GDM1 (cell line): ENCODE measurements around the gene SSUH2.
"Not testable (repeated sequence)": the region's sequence is repeated elsewhere in the genome, so short reads cannot be mapped to it uniquely, and the experiment has no call there.

ENCODE experiments used
- DNase-seq: peaks from one replicate; lab custom pipeline; 2025; lab: John Stamatoyannopoulos, UW

Gene SSUH2, protein sequence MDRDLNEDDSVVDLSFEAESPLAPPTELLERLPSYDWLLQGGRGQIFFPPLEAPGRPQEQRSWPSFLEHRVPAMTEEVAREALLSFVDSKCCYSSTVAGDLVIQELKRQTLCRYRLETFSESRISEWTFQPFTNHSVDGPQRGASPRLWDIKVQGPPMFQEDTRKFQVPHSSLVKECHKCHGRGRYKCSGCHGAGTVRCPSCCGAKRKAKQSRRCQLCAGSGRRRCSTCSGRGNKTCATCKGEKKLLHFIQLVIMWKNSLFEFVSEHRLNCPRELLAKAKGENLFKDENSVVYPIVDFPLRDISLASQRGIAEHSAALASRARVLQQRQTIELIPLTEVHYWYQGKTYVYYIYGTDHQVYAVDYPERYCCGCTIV

GRCh38 chr3:8644748-8645390 is at the start of gene SSUH2:
Gene SSUH2, minus strand, starts transcription at chr3:8644798. Its CDS starts 40 bp downstream, at chr3:8644758.
- DNase-seq, result no peak

GRCh38 chr3:8691295-8691694 is 46.7 kb upstream of the SSUH2 start:
- DNase-seq, result not testable (repeated sequence)

GRCh38 chr3:8684992-8685391 is 40.4 kb upstream of the SSUH2 start:
- DNase-seq, result not testable (repeated sequence)

DNA sequence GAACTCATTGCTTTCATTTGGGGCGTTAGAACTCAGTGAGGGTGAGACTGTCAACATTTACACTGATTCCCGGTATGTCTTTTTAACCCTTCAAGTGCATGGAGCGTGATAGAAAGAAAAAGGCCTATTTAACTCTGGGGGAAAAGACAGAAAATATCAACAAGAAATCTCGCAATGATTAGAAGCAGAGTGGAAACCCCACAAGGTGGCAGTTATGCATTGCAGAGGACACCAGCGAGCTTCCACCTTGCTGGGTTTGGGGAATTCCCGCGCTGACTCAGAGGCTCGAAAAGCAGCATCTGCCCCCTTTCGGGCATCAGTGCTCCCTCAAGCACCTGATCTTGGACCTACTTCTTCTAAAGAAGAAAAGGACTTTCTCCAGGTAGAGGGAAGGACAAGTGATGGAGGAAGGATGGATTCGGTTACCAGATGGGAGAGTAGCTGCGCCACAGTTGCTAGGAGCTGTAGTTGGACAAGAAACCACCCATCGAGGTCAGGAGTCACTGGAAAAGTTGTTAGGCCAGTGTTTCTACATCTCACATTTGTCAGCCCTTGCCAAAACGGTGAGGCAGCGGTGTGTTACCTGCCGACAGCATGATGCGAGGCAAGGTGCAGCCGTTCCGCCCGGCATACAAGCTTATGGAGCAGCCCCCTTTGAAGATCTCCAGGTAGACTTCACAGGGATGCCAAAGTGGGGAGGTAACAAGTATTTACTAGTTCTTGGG is 38.4 kb upstream of the SSUH2 start:
- DNase-seq, result not testable (repeated sequence)

DNA sequence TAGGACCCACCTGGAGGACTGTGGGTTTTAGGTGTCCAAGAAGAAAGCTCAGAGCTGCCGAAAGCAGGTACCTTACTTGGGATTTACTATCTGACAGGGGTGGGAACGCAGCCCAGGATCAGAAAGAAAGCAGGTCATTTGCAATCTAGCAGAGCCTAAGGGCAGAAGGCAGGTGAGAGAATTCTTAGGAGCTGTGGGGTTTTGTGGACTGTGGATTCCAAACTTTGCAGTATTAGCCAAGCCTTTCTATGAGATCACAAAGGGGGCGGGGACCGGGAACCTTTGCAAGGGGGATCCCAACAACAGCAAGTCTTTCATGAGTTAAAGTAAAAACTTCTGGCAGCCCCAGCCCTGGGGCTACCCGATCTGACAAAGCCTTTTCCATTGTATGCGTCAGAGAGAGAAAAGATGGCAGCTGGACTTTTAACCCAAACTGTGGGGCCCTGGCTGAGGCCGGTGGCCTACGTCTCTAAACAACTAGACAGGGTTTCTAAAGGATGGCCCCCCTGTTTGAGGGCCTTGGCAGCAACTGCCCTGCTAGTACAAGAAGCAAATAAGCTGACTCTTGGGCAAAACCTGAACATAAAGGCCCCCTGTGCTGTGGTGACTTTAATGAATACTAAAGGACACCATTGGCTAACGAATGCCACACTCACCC is 37.4 kb upstream of the SSUH2 start:
- not testable (repeated sequence) for DNase-seq

DNA sequence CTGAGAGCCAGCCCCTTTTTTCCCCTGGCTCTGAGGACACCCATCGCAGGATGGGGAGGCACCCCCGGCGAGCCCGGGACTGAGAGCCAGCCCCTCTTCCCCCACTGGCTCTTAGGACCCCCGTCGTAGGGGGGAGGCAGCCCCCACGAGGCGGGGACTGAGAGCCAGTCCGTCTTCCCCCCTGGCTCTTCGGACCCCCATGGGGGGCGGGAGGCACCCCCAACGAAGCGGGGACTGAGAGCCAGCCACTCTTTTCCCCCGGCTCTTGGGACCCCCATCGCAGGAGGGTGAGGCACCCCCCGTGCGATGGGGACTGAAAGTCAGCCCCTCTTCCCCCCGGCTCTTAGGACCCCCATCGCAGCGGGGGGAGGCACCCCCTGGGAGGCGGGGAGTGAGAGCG is 36.8 kb upstream of the SSUH2 start:
- DNase-seq, result no peak

DNA sequence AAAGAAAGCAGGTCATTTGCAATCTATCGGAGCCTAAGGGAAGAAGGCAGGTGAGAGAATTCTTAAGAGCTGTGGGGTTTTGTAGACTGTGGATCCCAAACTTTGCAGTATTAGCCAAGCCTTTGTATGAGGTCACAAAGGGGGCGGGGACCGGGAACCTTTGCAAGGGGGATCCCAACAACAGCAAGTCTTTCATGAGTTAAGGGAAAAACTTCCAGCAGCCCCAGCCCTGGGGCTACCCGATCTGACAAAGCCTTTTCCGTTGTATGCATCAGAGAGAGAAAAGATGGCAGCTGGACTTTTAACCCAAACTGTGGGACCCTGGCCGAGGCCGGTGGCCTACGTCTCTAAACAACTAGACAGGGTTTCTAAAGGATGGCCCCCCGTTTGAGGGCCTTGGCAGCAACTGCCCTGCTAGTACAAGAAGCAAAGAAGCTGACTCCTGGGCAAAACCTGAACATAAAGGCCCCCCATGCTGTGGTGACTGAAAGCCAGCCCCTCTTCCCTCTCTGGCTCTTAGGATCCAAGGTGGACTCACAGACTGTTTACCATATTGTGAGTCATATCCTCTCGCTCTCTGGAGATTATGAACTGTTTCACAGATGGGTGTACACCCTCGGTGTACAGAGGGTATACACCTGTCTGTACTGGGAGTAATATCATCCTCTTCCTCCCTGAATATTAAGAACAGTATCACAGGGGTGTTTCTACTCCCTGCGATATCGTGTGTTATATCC is 35.4 kb upstream of the SSUH2 start:
- DNase-seq, result not testable (repeated sequence)

DNA sequence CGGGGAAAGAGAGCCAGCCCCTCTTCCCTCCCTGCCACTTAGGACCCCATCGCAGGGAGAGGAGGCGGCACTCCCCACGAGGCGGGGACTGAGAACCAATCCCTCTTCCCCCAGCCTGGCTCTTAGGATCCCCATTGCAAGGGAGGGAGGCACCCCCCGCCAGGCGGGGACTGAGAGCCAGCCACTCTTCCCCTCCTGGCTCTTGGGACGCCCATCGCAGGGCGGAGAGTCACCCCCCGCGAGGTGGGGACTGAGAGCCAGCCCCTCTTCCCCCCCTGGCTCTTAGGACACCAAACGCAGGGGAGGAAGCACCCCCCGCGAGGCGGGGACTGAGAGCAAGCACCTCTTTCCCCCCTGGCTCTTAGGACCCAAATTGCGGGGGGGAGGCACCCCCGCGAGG is 34.2 kb upstream of the SSUH2 start:
- DNase-seq, result no peak

- not testable (repeated sequence) for DNase-seq
These were observed 32.7 kb upstream of the SSUH2 start for GRCh38 chr3:8677258-8677657.

- not testable (repeated sequence) for DNase-seq
These were observed 31.0 kb upstream of the SSUH2 start for GRCh38 chr3:8675591-8675990.

GRCh38 chr3:8673083-8673737 is 28.6 kb upstream of the SSUH2 start:
- DNase-seq, result no peak

DNA sequence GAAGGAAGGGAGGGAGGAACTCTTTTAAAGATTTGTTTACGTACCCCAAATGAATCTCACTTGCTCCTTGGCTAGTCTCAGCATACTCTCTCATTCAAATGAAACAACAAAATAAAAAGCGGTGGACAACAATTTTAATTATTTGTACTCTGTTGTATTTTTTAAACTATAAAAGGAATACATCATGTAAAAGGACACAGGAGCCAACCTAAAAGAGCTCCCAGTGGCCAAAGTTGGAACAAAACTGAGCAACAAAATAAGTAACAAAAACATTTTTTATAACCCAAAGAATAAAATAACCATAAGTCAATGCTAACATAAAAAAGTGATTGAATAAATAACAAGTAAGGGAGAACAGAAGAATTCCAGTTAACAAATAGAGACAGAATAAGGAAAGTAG is 24.4 kb upstream of the SSUH2 start:
- DNase-seq, result no peak

GRCh38 chr3:8668216-8668615 is 23.6 kb upstream of the SSUH2 start:
- DNase-seq, result no peak

DNA sequence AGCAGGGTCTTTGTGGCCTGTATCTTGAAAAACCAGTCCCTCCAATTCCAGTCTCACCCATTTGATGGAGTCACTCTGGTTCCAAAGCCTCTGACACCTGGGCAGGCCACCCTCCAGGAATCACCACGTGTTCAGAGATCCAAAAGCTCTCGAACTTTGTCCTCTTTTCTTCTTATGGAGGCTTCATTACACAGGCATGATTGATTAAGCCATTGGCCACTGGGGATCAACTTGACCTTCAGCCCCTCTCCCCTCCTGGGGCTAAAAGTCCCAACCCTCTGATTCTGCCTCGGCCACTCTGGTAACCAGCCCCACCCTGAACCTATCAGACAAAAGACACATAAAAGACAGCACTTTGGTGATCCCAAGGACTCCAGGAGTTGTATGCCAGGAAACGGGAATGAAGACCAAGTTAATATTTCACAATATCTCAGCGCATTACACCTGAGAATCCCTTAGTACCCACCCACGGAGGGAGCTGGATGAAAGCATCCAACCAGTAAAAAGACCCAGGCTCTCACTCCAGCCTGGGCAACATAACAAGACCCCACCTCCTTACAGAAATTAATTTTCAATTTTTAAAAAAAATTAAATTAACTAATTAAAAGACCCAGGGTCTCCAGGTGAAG is 23.0 kb upstream of the SSUH2 start:
- no peak for DNase-seq

GRCh38 chr3:8665407-8665896 is 20.9 kb upstream of the SSUH2 start:
- no peak for DNase-seq

DNA sequence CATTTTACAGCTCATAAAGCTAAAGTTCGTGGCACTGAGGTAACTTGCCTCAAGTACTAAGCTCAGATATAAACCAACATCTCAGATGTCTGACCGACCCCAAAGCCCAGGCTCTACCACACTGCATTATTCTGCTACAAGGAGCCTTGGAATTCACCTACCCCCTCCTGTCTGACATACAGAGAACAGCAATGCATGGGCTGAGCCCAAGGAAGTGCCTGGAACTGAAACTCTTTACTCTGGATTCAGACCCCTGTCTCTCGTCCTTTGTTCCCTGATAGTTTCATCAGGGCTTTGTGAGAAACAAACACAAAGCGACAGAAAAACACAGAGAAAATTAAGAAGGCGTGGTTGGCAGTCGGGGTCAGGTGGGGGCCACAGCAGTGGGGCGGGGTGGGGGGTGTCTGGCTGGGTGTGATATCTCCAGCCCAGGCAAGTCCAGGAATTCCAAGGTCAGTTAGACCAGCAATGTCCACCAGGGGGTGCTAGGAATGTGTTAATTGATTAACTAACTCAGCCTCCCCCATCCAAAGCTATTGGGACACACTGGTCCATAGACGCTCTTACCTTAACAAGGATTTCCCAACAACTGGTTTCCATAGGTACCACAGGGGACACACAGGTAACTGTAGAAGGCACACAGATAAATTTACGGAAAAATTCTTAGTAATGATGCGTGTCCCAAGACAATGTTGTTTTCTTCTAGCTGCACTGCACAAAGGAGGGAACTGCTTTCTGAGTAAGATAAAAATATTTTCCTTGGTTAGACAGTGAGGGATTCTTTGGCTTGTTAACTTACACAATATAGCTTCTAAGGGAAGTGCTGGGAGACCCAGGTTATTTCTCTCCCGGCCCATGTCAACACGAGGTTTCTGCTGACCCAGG is 18.8 kb upstream of the SSUH2 start:
- no peak for DNase-seq

DNA sequence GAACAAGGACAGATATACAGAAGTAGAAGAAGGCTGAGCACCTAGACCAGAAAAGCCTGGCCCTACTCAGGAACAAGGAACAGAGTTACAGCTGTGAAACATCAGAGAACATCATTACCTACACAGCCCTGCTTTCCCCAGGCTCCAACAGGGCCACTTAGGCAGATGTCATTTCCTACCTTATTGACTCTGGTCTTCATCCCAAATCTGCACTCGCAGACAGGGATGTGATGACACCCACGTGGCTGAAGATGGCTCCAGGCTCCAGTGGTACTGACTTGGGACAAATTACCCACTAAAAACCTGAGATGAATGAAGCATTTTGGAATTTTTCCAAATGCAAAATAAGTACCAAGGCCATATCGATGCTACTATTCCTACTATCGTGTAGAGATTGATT is 18.0 kb upstream of the SSUH2 start:
- no peak for DNase-seq

GRCh38 chr3:8660175-8661118 is 15.8 kb upstream of the SSUH2 start:
- no peak for DNase-seq
